Esophagus squamous epithelium (tissue), 5 donors: Measurements from ENCODE around the gene CAVIN2. TPM values are rescaled to one million over a fixed set of nuclear protein-coding genes. Genes with fewer than 3 reads are reported as not detected.

Experiments used
- DNase-seq: peaks from one replicate; lab custom pipeline; 2025; lab: John Stamatoyannopoulos, UW
- H3K27ac ChIP-seq, 4 donors: fragments of 200-600 bp; sonication (generic); one replicate each; pipeline ENCODE4 v1.5.1; 2016 to 2019; ENCODE audit warnings: mild to moderate bottlenecking in 1 of 4
- H3K27me3 ChIP-seq, 4 donors: fragments of 200-600 bp; sonication (generic); 1 replicate in 3 of 4; 2 replicates in 1 of 4; pipeline versions ENCODE4 v1.5.1 to v1.6.0; 2017 to 2021; ENCODE audit warnings: antibody characterized with exemption in 1 of 4
- H3K36me3 ChIP-seq, 3 donors: fragments of 200-600 bp; sonication (generic); one replicate each; pipeline ENCODE4 v1.5.1; 2016 to 2019
- H3K4me1 ChIP-seq, 3 donors: fragments of 200-600 bp; sonication (generic); one replicate each; pipeline ENCODE4 v1.5.1; 2017 to 2019
- H3K4me3 ChIP-seq, 4 donors: fragments of 200-600 bp; sonication (generic); 1 replicate in 3 of 4; 2 replicates in 1 of 4; pipeline ENCODE4 v1.5.1; 2016 to 2019; ENCODE audit warnings: mild to moderate bottlenecking in 2 of 4, moderate library complexity in 1 of 4
- H3K9me3 ChIP-seq, 3 donors: fragments of 200-600 bp; sonication (generic); one replicate each; pipeline ENCODE4 v1.5.1; 2016 to 2019
- POLR2A ChIP-seq, 4 donors: fragments of 450-650 bp; IDR thresholded peaks; one replicate each; pipeline ENCODE4 v1.6.1; 2017; ENCODE audit warnings: antibody characterized with exemption in 4 of 4, mild to moderate bottlenecking in 4 of 4, moderate library complexity in 3 of 4
- WGBS, 2 donors: methylation state at CpG; one replicate each; pipeline ENCODE4 v1.1.5; 2018; 5-methylcytosine and 5-hydroxymethylcytosine counted together
- intact Hi-C: fragments of 100-400 bp; cut with DNase I; formaldehyde crosslinking; loops from one replicate; pipeline ENCODE4 v1.15.0; 2022
- total RNA-seq, 4 donors: library from RNA; depleted of rRNA; stranded (reverse); fragments of >200 nt; gene quantifications; one replicate each; pipeline ENCODE4 v1.1.0, GENCODE V29; 2016
- TF ChIP-seq, protein P1 (sequence below), 6 experiments: fragments of 450-650 bp in 4 of 6; fragments of 200-600 bp in 2 of 6; sonication (generic) in 2 of 6; IDR thresholded peaks; one replicate each; pipeline ENCODE4 v1.5.1; 2016 to 2019; ENCODE audit warnings: antibody characterized with exemption in 6 of 6, mild to moderate bottlenecking in 4 of 6, moderate library complexity in 4 of 6
- donor health status: DM: yes; HTN: yes; CAD: no.

CAVIN2 gene
- total RNA-seq, 4 donors from 2014 or later = 12.4 to 50.7 (median 16.6) TPM

DNA sequence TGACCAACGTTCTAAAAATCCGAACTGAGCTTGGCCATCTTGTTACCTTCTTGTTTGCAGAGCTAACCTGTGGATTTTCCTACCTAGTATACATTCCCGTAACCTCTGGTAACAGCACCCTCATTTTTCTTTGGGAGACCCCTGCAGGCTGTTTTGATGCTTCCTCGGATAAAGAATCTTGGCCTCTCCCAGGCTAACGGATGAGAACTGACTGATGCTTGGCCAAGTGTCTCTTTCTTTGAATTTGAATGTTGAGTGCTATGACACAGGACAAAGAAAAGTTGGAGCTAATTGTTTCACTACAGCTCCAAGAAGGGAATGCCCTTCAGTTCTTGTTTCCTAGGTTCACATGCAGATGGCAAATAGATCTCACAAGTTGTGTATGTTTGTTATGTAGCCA lies 19.3 kb upstream of the CAVIN2 start:
- Histone ChIP-seq H3K27me3 (no peaks in the 10 kb centered on the region), H3K9me3 (no peaks in the 10 kb centered on the region), H3K36me3 (no peaks in the 10 kb centered on the region), H3K27ac (peak overlapping the region; percentile 77 to 85 (median 80)), H3K4me3 (no peak overlapping the region), H3K4me1 (peaks cover 17 to 72% (median 42%) of the 10 kb centered on the region in 3 donors)
- no peak for DNase-seq
- intact Hi-C loops = no loop called here
- no peak for TF ChIP-seq POLR2A (IDR thresholded peaks at IDR 0.05)
- TF ChIP-seq, protein P1, sequence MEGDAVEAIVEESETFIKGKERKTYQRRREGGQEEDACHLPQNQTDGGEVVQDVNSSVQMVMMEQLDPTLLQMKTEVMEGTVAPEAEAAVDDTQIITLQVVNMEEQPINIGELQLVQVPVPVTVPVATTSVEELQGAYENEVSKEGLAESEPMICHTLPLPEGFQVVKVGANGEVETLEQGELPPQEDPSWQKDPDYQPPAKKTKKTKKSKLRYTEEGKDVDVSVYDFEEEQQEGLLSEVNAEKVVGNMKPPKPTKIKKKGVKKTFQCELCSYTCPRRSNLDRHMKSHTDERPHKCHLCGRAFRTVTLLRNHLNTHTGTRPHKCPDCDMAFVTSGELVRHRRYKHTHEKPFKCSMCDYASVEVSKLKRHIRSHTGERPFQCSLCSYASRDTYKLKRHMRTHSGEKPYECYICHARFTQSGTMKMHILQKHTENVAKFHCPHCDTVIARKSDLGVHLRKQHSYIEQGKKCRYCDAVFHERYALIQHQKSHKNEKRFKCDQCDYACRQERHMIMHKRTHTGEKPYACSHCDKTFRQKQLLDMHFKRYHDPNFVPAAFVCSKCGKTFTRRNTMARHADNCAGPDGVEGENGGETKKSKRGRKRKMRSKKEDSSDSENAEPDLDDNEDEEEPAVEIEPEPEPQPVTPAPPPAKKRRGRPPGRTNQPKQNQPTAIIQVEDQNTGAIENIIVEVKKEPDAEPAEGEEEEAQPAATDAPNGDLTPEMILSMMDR (IDR thresholded peaks at IDR 0.05) = no peak
- WGBS, 2 donors = 35 to 41% methylated on average over 5 of the region's 5 CpGs

DNA sequence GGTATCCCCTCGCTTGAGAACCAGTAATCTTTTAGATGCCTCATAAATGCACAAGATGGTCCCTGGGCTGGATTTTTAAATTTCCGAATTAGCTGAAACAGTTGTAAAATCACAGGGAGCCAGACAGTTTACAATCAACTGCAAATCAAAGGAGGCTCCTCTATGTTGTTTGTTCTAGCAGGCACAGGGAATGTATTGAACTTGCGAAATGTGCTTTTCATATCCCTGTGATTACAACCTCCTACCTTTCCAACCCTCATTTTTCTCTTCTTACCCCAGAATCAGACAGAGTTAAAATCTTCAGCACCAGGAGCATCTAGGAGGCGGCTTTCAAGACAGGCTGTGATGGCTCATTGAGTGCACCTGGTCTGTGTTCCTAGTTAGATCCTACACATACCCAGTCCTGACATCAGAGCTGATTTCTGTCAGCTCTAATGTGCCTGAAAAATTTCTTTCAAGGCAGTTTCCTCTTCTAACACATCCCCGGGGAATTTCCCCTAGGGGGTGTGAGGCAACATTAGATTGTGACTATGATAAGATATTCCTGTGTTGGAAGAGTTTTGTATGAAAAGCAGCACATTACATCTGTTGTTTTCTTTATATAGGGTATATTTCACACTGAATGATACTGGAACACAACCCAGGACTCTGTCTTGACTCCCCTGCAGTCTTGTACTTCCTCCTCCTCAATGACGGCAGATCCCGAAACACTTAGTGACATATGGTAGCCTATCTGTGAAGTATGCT lies 17.9 kb upstream of the CAVIN2 start:
- no peaks in the 10 kb centered on the region for H3K36me3 ChIP-seq
- DNase-seq = no peak
- peak overlapping the region; percentile 33 to 85 (median 60) for H3K27ac ChIP-seq
- TF ChIP-seq, protein P1 (IDR thresholded peaks at IDR 0.05) = no peak
- TF ChIP-seq POLR2A (IDR thresholded peaks at IDR 0.05) = no peak
- H3K4me1 ChIP-seq = peaks cover 17 to 64% (median 42%) of the 10 kb centered on the region in 3 donors
- intact Hi-C loops = no loop called here
- no peaks in the 10 kb centered on the region for H3K9me3 ChIP-seq
- no peaks in the 10 kb centered on the region for H3K27me3 ChIP-seq
- WGBS, 2 donors = 62 to 76% methylated on average over 7 of the region's 7 CpGs
- no peak overlapping the region for H3K4me3 ChIP-seq

DNA sequence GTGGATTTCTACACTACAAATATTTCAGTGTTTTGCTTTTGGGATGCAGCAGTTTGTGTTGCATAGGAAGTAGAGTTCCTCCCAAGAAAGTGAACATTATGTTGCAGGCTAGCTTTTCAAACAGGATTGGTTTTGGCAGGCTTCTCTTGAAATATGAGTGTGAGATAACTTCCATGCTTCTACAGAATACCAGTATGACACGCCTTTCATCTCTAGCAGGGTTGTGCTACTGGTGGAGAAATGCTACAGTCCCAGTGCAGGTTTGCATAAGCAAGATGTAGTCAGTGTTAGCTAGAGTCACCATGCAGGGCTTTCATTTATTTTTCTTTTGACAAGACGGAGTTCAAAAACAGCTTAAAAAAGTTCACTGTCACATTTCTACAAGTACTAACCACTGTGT lies 17.1 kb upstream of the CAVIN2 start:
- 47 to 50% methylated on average over 2 of the region's 2 CpGs for WGBS, 2 donors
- Histone ChIP-seq H3K4me3 (no peak overlapping the region), H3K9me3 (no peaks in the 10 kb centered on the region), H3K27me3 (no peaks in the 10 kb centered on the region), H3K27ac (peak overlapping the region in 2 of 4 donors; percentile 83 to 85), H3K4me1 (peaks cover 17 to 58% (median 42%) of the 10 kb centered on the region in 3 donors), H3K36me3 (no peaks in the 10 kb centered on the region)
- intact Hi-C loops = no loop called here
- no peak for DNase-seq
- TF ChIP-seq POLR2A (IDR thresholded peaks at IDR 0.05) = no peak
- TF ChIP-seq, protein P1 (IDR thresholded peaks at IDR 0.05) = no peak

DNA sequence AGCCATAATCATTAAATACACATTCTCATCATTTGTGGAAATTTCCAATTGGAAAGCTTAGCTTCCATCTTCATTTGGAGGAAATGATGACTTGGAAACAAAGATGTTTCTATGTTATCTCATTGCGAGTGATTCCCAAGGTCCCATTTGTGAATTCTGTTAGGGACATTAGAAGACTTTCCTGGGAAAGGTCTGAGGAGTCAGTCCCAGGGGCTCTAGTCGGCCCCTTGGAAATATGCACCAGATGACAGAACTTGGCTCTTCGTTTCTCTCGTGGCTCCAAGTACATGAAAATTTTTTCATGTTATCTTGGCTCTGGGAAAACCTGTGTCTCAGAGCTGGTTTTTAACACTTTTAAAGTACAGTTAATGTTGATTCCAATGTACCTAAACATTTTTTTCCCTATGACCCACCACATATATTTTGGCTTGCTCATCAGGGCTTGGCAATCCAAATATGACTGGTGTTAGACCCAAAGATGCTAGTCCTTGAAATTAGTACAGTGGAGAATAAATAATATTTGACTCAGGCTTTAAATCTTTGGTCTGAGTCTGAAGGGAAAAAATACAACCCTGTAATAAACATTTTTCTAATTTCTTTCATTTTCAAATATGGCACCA lies 15.4 kb upstream of the CAVIN2 start:
- no peak overlapping the region for H3K4me3 ChIP-seq
- intact Hi-C loops = no loop called here
- TF ChIP-seq POLR2A (IDR thresholded peaks at IDR 0.05) = no peak
- TF ChIP-seq, protein P1 (IDR thresholded peaks at IDR 0.05) = no peak
- H3K27ac ChIP-seq = no peak overlapping the region
- no peaks in the 10 kb centered on the region for H3K9me3 ChIP-seq
- DNase-seq = no peak
- WGBS, 2 donors = 77 to 86% methylated on average over 4 of the region's 4 CpGs
- no peaks in the 10 kb centered on the region for H3K36me3 ChIP-seq
- no peaks in the 10 kb centered on the region for H3K27me3 ChIP-seq
- H3K4me1 ChIP-seq = peaks cover 13 to 46% (median 34%) of the 10 kb centered on the region in 3 donors
